Germinal center (tissue), 1 donor: ENCODE data around the gene TEAD3.

ENCODE experiments used
- DNase-seq: peaks from one replicate; pipeline ENCODE4 v3.0.0; 2012; ENCODE audit warnings: mixed read lengths, low spot score

Gene TEAD3

GRCh38 chr6:35475573-35475972, 21.3 kb downstream of the TEAD3 start:
- no peak for DNase-seq

- DNase-seq: no peak
Observed at GRCh38 chr6:35474942-35475570, 21.8 kb downstream of the TEAD3 start.

GRCh38 chr6:35474131-35474941, 22.5 kb downstream of the TEAD3 start:
- DNase-seq: no peak

GRCh38 chr6:35473850-35474130, 23.1 kb downstream of the TEAD3 start:
- no peak for DNase-seq

GRCh38 chr6:35473075-35473849, 23.6 kb downstream of the TEAD3 start:
- DNase-seq: no peak

GRCh38 chr6:35471836-35472345, 25.0 kb downstream of the TEAD3 start:
- no peak for DNase-seq

- no peak for DNase-seq
Observed at GRCh38 chr6:35470663-35471120, 26.2 kb downstream of the TEAD3 start.

- no peak for DNase-seq
Observed at GRCh38 chr6:35469751-35470662, 26.9 kb downstream of the TEAD3 start.

- DNase-seq: no peak
Observed at GRCh38 chr6:35468980-35469750, 27.7 kb downstream of the TEAD3 start.

- DNase-seq: peak; percentile 93
Observed at GRCh38 chr6:35468181-35468979, 28.5 kb downstream of the TEAD3 start, which contains the start of gene RPL10A. TSS of gene RPL10A (plus strand) at chr6:35468401. CDS start at chr6:35468435, 34 bp downstream.

GRCh38 chr6:35465646-35466045, 31.2 kb downstream of the TEAD3 start:
- DNase-seq: no peak

GRCh38 chr6:35463292-35463691, 33.6 kb downstream of the TEAD3 start:
- no peak for DNase-seq

- no peak for DNase-seq
Observed at GRCh38 chr6:35461270-35461669, 35.6 kb downstream of the TEAD3 start.

GRCh38 chr6:35457907-35458306, 39.0 kb downstream of the TEAD3 start:
- no peak for DNase-seq

- DNase-seq: no peak
Observed at GRCh38 chr6:35454391-35455110, 42.3 kb downstream of the TEAD3 start.

- DNase-seq: no peak
Observed at GRCh38 chr6:35453236-35453635, 43.6 kb downstream of the TEAD3 start.

- peak; percentile 91 for DNase-seq
Observed at GRCh38 chr6:35452183-35453090, 44.4 kb downstream of the TEAD3 start, which contains the start of gene FANCE. TSS of gene FANCE (plus strand) at chr6:35452338. CDS start at chr6:35452546, 208 bp downstream.
